H1 (cell line): Measurements from ENCODE around the gene TSEN2. TPM values are rescaled to one million over a fixed set of nuclear protein-coding genes. Genes with fewer than 3 reads are reported as not detected.
A peak's percentile ranks its signal among the peaks of the same experiment; 100 is the strongest.

Source experiments
- CHD2 ChIP-seq: IDR thresholded peaks from 2 replicates; pipeline ENCODE4 v1.6.1; 2012; ENCODE audit warnings: low read length, improper control_type of control experiment
- CREB1 ChIP-seq: IDR thresholded peaks from 2 replicates; pipeline ENCODE4 v1.6.1; 2012; ENCODE audit warnings: inconsistent platforms
- CTBP2 ChIP-seq: IDR thresholded peaks from 2 replicates; pipeline ENCODE4 v1.7.0; 2011; ENCODE audit warnings: borderline replicate concordance, mild to moderate bottlenecking, moderate library complexity, mixed read lengths, low read length; ENCODE audit not compliant: insufficient read depth, insufficient read length
- HDAC2 ChIP-seq, 2 experiments: fragments of 300-600 bp in 1 of 2; sonication (generic) in 1 of 2; IDR thresholded peaks; 2 replicates each; pipeline ENCODE4 v1.6.1; 2011 to 2012; ENCODE audit warnings: low read depth in 2 of 2, low read length in 2 of 2, mild to moderate bottlenecking in 2 of 2, moderate library complexity in 2 of 2, borderline replicate concordance in 1 of 2, inconsistent platforms in 1 of 2
- KDM1A ChIP-seq: fragments of 200-600, 300-600 bp; sonication (generic); IDR thresholded peaks from 2 replicates; pipeline ENCODE4 v1.7.1; 2016; ENCODE audit warnings: mild to moderate bottlenecking, low read length, borderline replicate concordance
- MAFK ChIP-seq: IDR thresholded peaks from 2 replicates; pipeline ENCODE4 v1.6.1; 2012; ENCODE audit warnings: low read depth, mild to moderate bottlenecking, improper control_type of control experiment, low read length
- NRF1 ChIP-seq: IDR thresholded peaks from 2 replicates; pipeline ENCODE4 v1.6.1; 2011; ENCODE audit warnings: mild to moderate bottlenecking, low read depth, low read length, improper control_type of control experiment
- POLR2AphosphoS5 ChIP-seq: IDR thresholded peaks from 2 replicates; pipeline ENCODE4 v1.6.1; 2011; ENCODE audit warnings: low read depth, low read length
- POU5F1 ChIP-seq: IDR thresholded peaks from 2 replicates; pipeline ENCODE4 v1.6.1; 2011; ENCODE audit warnings: low read depth, mild to moderate bottlenecking, low read length, moderate library complexity
- RBBP5 ChIP-seq: IDR thresholded peaks from 2 replicates; pipeline ENCODE4 v1.7.1; 2012; ENCODE audit warnings: low read depth, mild to moderate bottlenecking, inconsistent platforms, low read length, moderate library complexity, borderline replicate concordance
- RFX5 ChIP-seq: IDR thresholded peaks from 2 replicates; pipeline ENCODE4 v1.6.1; 2011; ENCODE audit warnings: low read depth, low read length, improper control_type of control experiment, borderline replicate concordance
- RNF2 ChIP-seq: fragments of 200-900, 300-1000 bp; sonication (generic); IDR thresholded peaks from 2 replicates; pipeline ENCODE4 v1.7.1; 2016; ENCODE audit warnings: borderline replicate concordance, low read depth, mild to moderate bottlenecking, antibody characterized with exemption, low read length; ENCODE audit not compliant: poor library complexity, severe bottlenecking; ENCODE audit errors: missing control alignments
- SP2 ChIP-seq: IDR thresholded peaks from 2 replicates; pipeline ENCODE4 v1.6.1; 2012; ENCODE audit warnings: mild to moderate bottlenecking, low read length, inconsistent platforms
- polyA plus RNA-seq, 7 experiments: library from polyadenylated mRNA; depleted of rRNA in 3 of 7; stranded (reverse) in 5 of 7; unstranded in 2 of 7; fragments of >200 nt in 5 of 7; fragments of 200-250 nt in 2 of 7; gene quantifications; 1 replicate in 5 of 7; 2 replicates in 1 of 7; 4 replicates in 1 of 7; pipeline versions ENCODE4 v1.2.1 to v1.2.3, GENCODE V29; 2011 to 2013; ENCODE audit warnings: missing spikeins in 2 of 7, mixed read lengths in 2 of 7
- total RNA-seq: library from RNA; stranded (reverse); fragmentation: NEBNext Ultra II Directional; extraction: Animal tissue kit (Norgen Biotek cat#: 25700); gene quantifications from 2 replicates; pipeline ENCODE4 v1.2.1, GENCODE V29; 2021

Gene TSEN2
- total and polyA plus RNA-seq, 2 of the 8 experiments (the other 6 are each of a cell fraction or from before 2014, with no cell fraction given) = 16.1 to 22.4 TPM

GRCh38 chr3:12484198-12484982 lies at the start of gene TSEN2 (continued):
- no peak for TF ChIP-seq CTBP2
- TF ChIP-seq CHD2 = no peak
- peak; percentile 86; the same call in 1 of the 2 replicates for TF ChIP-seq RBBP5
- TF ChIP-seq KDM1A = no peak
- no peak for TF ChIP-seq SP2
- peak; percentile 11 to 21; a peak in 1 of 4 replicates for TF ChIP-seq HDAC2 (IDR thresholded peaks at IDR 0.05; ENCODE audit: borderline replicate concordance in 1 of 2, low read depth in 2 of 2, low read length in 2 of 2)
- TF ChIP-seq CREB1 = peak; percentile 70; the same call in 1 of the 2 replicates
- peak; percentile 96 for TF ChIP-seq POLR2AphosphoS5
- TF ChIP-seq MAFK = no peak
- TF ChIP-seq RFX5 = no peak
- TF ChIP-seq RNF2 = no peak
- no peak for TF ChIP-seq POU5F1
- peak; percentile 99 for TF ChIP-seq NRF1
